ENCODE data around the gene LANCL3.
"Not testable (repeated sequence)": the region's sequence is repeated elsewhere in the genome, so short reads cannot be mapped to it uniquely, and the experiment has no call there.

LANCL3 gene

DNA sequence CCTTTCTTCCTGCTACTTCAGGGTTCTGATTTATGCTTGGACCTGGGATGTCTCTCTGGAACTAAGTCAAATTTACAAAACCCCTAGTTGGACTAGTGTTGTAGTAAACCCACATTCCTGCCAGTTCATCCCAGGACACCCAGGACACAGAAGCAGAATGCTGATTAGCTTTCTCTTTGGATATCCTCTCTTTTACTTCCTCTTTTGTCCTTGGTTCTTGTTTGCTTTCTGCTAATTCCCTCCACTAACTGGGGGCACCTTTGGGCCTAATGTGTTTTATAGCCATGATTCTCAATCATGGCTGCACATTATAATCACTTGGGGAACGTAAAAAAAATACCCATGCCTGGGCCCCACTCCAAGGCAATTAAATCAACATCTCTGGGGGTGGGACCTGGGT, 42.5 kb downstream of the LANCL3 start:
- no peak for DNase-seq (ENCODE audit: low spot score)

- DNase-seq (ENCODE audit: low spot score): no peak
These were observed 56.1 kb downstream of the LANCL3 start for GRCh38 chrX:37627602-37628001.

DNA sequence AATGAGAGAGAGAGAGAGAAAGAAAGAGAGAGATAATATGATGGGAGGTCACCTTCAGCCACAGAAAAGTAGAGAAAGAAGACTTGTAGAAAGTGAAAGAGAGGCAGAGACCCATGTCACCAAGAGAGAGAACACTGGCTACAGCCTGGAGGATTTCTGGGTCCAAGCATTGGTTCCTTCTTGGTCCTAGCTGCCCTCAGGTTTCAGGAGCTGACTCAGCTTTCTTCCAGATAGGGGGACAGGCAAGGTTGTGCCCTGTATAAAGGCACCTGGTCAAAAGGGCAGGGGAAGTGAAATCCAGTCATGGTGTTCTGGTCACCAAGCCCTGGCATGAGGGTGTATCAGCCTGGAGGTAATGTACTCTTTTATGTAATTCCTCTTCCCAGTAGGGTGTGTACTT, 66.6 kb downstream of the LANCL3 start:
- no peak for DNase-seq (ENCODE audit: low spot score)

DNA sequence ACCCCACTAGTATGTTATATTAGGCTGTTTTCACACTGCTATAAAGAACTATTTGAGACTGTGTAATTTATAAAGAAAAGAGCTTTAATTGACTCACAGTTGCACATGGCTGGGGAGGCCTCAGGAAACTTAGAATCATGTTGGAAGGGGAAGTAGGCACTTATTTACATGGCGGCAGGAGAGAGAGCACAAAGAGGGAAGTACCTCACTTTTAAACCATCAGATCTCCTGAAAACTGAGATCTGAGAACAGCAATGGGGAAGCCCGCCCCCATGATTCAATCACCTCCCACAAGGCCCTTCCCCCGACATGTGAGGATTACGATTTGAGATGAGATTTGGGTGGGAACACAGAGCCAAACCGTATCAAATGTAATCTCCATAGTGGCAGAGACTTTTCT, 68.7 kb downstream of the LANCL3 start:
- no peak for DNase-seq (ENCODE audit: low spot score)

DNA sequence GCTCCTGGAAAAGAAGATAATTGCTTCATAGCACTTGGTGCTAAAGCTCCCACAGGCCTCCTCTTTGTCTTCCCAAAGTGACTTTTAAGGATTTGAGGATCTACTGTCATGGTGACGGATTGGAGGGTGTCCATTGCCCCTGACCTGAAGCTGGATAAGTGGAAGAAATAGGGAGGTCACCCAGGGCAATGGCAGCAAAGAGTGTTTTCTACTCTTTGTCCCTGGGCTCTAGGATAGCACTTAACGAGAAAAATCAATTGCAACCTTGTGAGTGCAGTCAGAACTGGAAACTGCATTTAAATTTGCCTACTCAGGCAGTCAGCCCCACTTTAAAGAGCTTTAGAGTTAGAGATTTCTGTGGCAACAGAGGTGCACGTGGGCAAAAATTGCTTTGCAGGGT, 70.4 kb downstream of the LANCL3 start:
- no peak for DNase-seq (ENCODE audit: low spot score)

- DNase-seq (ENCODE audit: low spot score): no peak
These were observed 73.2 kb downstream of the LANCL3 start for GRCh38 chrX:37644381-37645305.

- no peak for DNase-seq (ENCODE audit: low spot score)
These were observed 74.8 kb downstream of the LANCL3 start for GRCh38 chrX:37646254-37646653.

GRCh38 chrX:37650879-37651278, 79.4 kb downstream of the LANCL3 start:
- not testable (repeated sequence) for DNase-seq (ENCODE audit: low spot score)

GRCh38 chrX:37651921-37652452, 80.5 kb downstream of the LANCL3 start:
- no peak for DNase-seq (ENCODE audit: low spot score)

- DNase-seq (ENCODE audit: low spot score): no peak
These were observed 81.2 kb downstream of the LANCL3 start for GRCh38 chrX:37652589-37653231.

GRCh38 chrX:37653397-37654085, 82.1 kb downstream of the LANCL3 start:
- no peak for DNase-seq (ENCODE audit: low spot score)

- DNase-seq (ENCODE audit: low spot score): no peak
These were observed 87.0 kb downstream of the LANCL3 start for GRCh38 chrX:37658343-37659030.

- no peak for DNase-seq (ENCODE audit: low spot score)
These were observed 87.6 kb downstream of the LANCL3 start for GRCh38 chrX:37659047-37659446.

GRCh38 chrX:37662181-37662580, 90.7 kb downstream of the LANCL3 start:
- no peak for DNase-seq (ENCODE audit: low spot score)

DNA sequence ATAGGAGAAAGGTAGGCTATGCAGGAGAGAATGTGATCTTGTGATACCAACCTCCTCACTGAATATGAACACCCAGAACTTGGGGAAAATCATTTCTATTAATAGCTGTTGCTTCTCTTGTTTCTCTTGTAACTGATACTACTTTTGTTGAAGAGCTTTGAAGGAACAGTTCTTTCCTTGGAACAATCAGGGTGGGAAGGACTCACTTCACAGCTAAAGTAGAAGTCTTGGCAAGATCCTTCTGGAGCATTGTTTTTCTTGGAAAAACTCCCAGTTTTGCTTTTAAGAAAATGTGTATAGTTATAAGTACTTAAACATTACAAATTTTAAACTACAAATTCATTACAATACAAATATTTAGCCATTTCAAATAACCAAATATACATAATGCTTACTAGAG, 95.1 kb downstream of the LANCL3 start:
- no peak for DNase-seq (ENCODE audit: low spot score)

GRCh38 chrX:37667141-37667540, 95.7 kb downstream of the LANCL3 start:
- no peak for DNase-seq (ENCODE audit: low spot score)

- DNase-seq (ENCODE audit: low spot score): no peak
These were observed 101.1 kb downstream of the LANCL3 start for GRCh38 chrX:37672563-37672962.

DNA sequence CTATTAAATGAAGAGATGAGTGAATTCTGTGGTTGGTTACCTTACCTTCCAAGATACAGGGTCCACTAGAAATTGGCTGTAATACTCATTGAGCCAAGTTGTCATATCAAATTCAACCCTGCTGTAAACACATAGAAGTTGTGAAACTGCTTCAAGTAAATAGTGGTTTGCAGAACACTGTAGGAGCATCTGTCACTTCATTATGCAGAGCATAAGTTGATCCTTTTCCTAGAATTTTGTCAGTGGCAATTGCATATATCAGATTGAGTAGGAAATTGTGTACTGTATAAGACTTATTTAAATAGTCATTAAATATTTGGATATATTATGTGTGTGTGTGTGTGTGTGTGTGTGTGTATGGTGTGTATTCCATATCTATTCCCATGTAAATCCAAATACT, 105.3 kb downstream of the LANCL3 start:
- no peak for DNase-seq (ENCODE audit: low spot score)

GRCh38 chrX:37677243-37677642, 105.8 kb downstream of the LANCL3 start:
- no peak for DNase-seq (ENCODE audit: low spot score)

DNA sequence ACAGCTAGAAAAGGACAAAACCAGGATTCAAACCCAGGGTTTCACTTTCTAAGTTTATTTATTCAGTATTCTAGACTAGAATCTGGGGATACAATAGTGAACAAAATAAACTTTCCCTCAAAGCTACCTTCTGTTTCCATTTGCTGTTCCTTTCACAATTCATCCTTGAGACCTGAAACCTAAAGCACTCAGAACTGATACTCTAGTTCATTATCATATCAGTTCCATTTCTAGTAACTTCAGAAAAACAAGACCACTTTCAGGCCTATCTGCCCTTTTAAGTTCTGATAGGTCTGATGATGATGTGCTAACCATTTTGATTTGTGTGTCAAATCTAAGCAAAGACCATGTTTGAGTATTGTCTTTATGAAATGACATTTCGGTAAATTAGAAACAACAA, 106.3 kb downstream of the LANCL3 start:
- no peak for DNase-seq (ENCODE audit: low spot score)

- no peak for DNase-seq (ENCODE audit: low spot score)
These were observed 107.1 kb downstream of the LANCL3 start for GRCh38 chrX:37678574-37678973.

DNA sequence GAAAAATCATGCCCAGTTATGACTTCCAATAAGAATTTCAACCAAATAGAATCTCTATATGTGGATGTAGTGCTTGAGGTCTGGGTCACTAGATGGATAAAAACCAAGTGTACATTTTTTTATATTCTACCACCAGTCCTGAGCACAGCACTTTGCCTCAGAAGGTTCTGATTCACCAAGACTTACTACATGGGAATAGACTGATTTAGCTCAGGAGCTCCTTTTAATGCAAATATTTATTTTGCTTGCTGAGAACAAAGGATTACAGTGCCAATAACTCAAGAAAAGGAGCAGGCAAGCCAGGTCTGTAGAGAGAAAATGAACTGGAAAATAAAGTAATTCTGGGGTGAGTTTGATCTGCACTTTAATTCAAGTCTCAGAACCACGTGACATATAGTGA, 107.8 kb downstream of the LANCL3 start:
- DNase-seq (ENCODE audit: low spot score): no peak
